HG03280 (cell line): ENCODE data around the gene GADD45A.

Source experiments
- ATAC-seq: cut with Tn5 transposase; IDR thresholded peaks from one replicate; pipeline ENCODE4 v1.9.1; 2021; ENCODE audit warnings: mild to moderate bottlenecking, moderate library complexity; ENCODE audit not compliant: unreplicated experiment

The GADD45A gene

GRCh38 chr1:67687649-67688048 lies 2.6 kb downstream of the GADD45A start:
- ATAC-seq, result no peak

- no peak for ATAC-seq
Observed at GRCh38 chr1:67688526-67689219, 3.7 kb downstream of the GADD45A start.

- no peak for ATAC-seq
Observed at GRCh38 chr1:67689267-67690017, 4.4 kb downstream of the GADD45A start.

GRCh38 chr1:67690018-67690363 lies 5.0 kb downstream of the GADD45A start:
- ATAC-seq, result no peak

GRCh38 chr1:67690411-67690810 lies 5.4 kb downstream of the GADD45A start:
- ATAC-seq, result no peak

- no peak for ATAC-seq
Observed at GRCh38 chr1:67691712-67692111, 6.7 kb downstream of the GADD45A start.

- ATAC-seq, result no peak
Observed at GRCh38 chr1:67695963-67696362, 11.0 kb downstream of the GADD45A start.

- ATAC-seq, result no peak
Observed at GRCh38 chr1:67696708-67697107, 11.7 kb downstream of the GADD45A start.

- no peak for ATAC-seq
Observed at GRCh38 chr1:67700220-67700619, 15.2 kb downstream of the GADD45A start.

GRCh38 chr1:67700692-67701410 lies 15.8 kb downstream of the GADD45A start:
- no peak for ATAC-seq

- ATAC-seq, result no peak
Observed at GRCh38 chr1:67701876-67702275, 16.9 kb downstream of the GADD45A start.

- no peak for ATAC-seq
Observed at GRCh38 chr1:67704351-67704750, 19.4 kb downstream of the GADD45A start.

GRCh38 chr1:67705735-67706453 lies 20.9 kb downstream of the GADD45A start:
- ATAC-seq, result no peak

GRCh38 chr1:67708606-67709005 lies 23.6 kb downstream of the GADD45A start:
- no peak for ATAC-seq

GRCh38 chr1:67710417-67710816 lies 25.4 kb downstream of the GADD45A start:
- ATAC-seq, result no peak

GRCh38 chr1:67711158-67711854 lies 26.3 kb downstream of the GADD45A start:
- ATAC-seq, result no peak

- no peak for ATAC-seq
Observed at GRCh38 chr1:67711855-67712212, 26.8 kb downstream of the GADD45A start.

- ATAC-seq, result no peak
Observed at GRCh38 chr1:67713057-67713846, 28.3 kb downstream of the GADD45A start.

- no peak for ATAC-seq
Observed at GRCh38 chr1:67715819-67716218, 30.8 kb downstream of the GADD45A start.

GRCh38 chr1:67716800-67717199 lies 31.8 kb downstream of the GADD45A start:
- ATAC-seq, result no peak
